ENCODE results near the gene FOXR1.

DNA sequence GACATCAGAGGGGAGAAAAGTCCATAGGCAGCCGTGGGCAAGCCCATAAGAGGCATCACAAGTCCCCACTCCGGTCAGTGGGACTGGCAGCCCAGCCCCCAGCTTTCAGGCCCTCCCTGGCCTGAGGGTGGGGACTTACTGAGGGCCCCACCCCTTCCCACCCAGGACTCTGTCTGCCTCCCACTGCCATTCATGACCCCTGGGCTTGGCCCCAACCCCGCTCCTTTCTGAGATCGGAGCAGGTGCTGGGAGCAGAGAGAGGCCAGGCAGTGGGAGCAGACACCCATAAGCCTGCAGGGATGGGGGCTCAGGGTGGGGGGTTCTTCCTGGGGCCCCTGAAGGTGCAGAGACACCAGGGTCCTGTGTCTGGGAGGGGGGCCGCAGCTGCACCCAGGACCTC lies 10.4 kb upstream of the FOXR1 start:
- TF ChIP-seq, protein P1, sequence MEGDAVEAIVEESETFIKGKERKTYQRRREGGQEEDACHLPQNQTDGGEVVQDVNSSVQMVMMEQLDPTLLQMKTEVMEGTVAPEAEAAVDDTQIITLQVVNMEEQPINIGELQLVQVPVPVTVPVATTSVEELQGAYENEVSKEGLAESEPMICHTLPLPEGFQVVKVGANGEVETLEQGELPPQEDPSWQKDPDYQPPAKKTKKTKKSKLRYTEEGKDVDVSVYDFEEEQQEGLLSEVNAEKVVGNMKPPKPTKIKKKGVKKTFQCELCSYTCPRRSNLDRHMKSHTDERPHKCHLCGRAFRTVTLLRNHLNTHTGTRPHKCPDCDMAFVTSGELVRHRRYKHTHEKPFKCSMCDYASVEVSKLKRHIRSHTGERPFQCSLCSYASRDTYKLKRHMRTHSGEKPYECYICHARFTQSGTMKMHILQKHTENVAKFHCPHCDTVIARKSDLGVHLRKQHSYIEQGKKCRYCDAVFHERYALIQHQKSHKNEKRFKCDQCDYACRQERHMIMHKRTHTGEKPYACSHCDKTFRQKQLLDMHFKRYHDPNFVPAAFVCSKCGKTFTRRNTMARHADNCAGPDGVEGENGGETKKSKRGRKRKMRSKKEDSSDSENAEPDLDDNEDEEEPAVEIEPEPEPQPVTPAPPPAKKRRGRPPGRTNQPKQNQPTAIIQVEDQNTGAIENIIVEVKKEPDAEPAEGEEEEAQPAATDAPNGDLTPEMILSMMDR (conservative IDR thresholded peaks at IDR 0.05; ENCODE audit: low read depth, low read length), result no peak
- no peak for TF ChIP-seq EZH2 (IDR thresholded peaks at IDR 0.05; ENCODE audit: borderline replicate concordance, low read depth, low read length, poor library complexity, severe bottlenecking)

Measured in A673 (cell line).